DND-41 (cell line): ENCODE data around the gene UCK2.

Experiments used
- EZH2 ChIP-seq: IDR thresholded peaks from 3 replicates; pipeline ENCODE4 v1.6.1; 2012; ENCODE audit warnings: borderline replicate concordance, low read depth, mild to moderate bottlenecking, moderate library complexity, low read length, inconsistent platforms; ENCODE audit not compliant: severe bottlenecking
- TF ChIP-seq, protein P1 (sequence below): IDR thresholded peaks from 2 replicates; pipeline ENCODE4 v1.5.1; 2012; ENCODE audit warnings: borderline replicate concordance, low read length, moderate library complexity, mild to moderate bottlenecking; ENCODE audit not compliant: poor library complexity, severe bottlenecking; ENCODE audit errors: extremely low read depth

DNA sequence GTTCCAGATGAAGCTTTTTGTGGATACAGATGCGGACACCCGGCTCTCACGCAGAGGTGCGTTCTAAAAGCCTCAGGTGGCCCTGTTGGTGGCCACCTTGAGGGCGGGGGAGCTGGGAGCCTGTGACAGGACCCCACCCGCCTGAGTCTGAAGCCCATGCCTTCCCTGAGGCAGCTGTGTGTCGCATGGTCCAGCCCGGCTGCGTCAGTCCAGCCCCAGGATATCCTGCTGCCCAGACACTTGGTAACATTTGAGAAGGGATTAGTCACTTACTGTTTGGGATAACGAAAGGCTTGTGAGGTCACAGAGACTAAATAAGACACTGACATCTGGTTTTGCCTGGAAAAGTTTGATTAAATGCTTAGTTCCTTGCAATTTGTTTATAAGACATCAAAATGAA is 68.9 kb downstream of the UCK2 start:
- TF ChIP-seq, protein P1, sequence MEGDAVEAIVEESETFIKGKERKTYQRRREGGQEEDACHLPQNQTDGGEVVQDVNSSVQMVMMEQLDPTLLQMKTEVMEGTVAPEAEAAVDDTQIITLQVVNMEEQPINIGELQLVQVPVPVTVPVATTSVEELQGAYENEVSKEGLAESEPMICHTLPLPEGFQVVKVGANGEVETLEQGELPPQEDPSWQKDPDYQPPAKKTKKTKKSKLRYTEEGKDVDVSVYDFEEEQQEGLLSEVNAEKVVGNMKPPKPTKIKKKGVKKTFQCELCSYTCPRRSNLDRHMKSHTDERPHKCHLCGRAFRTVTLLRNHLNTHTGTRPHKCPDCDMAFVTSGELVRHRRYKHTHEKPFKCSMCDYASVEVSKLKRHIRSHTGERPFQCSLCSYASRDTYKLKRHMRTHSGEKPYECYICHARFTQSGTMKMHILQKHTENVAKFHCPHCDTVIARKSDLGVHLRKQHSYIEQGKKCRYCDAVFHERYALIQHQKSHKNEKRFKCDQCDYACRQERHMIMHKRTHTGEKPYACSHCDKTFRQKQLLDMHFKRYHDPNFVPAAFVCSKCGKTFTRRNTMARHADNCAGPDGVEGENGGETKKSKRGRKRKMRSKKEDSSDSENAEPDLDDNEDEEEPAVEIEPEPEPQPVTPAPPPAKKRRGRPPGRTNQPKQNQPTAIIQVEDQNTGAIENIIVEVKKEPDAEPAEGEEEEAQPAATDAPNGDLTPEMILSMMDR: no peak
- no peak for TF ChIP-seq EZH2
